B cell (primary cell): ENCODE results near the gene CEP95. TPM values are rescaled to one million over a fixed set of nuclear protein-coding genes. Genes with fewer than 3 reads are reported as not detected.

Experiments
- ATAC-seq: fragments of 200-7000 bp; cut with Tn5 transposase; one replicate; pipeline ENCODE4 v1.10.0; 2021; ENCODE audit warnings: low read depth, mild to moderate bottlenecking, moderate number of reproducible peaks, moderate library complexity
- CTCF ChIA-PET: fragments of 350-600 bp; sonication (Branson Sonifier 250); formaldehyde crosslinking; loops from one replicate; lab custom pipeline; 2021; ENCODE audit warnings: antibody characterized with exemption, inconsistent platforms; lab: Charles Lee
- POLR2A ChIA-PET: fragments of 350-600 bp; sonication (Branson Sonifier 250); formaldehyde crosslinking; loops from one replicate; lab custom pipeline; 2021; ENCODE audit warnings: antibody characterized with exemption; lab: Charles Lee
- DNase-seq: peaks from one replicate; pipeline ENCODE4 v3.0.0; 2013
- H2AFZ ChIP-seq: 2 replicates; pipeline ENCODE4 v1.6.1; 2012; ENCODE audit warnings: mild to moderate bottlenecking, low read depth, low read length; ENCODE audit not compliant: insufficient read depth, poor library complexity, severe bottlenecking
- H3K27ac ChIP-seq, 2 donors: 1 replicate in 1 of 2; 2 replicates in 1 of 2; pipeline ENCODE4 v1.5.1; 2012 to 2013; ENCODE audit warnings: low read length in 2 of 2, mild to moderate bottlenecking in 2 of 2, moderate library complexity in 1 of 2
- H3K27me3 ChIP-seq, 4 experiments: fragments of 200-600 bp in 1 of 4; sonication (generic) in 1 of 4; replicated peaks in 1 of 4; 1 replicate in 2 of 4; 2 replicates in 2 of 4; pipeline versions ENCODE4 v1.6.1 to v1.7.0; 2013 to 2016; ENCODE audit warnings: low read length in 3 of 4, mild to moderate bottlenecking in 2 of 4, mixed read lengths in 1 of 4, moderate library complexity in 1 of 4; ENCODE audit not compliant: insufficient read depth in 4 of 4, control insufficient read depth in 3 of 4; ENCODE audit errors: control extremely low read depth in 1 of 4
- H3K36me3 ChIP-seq, 2 experiments: replicated peaks in 1 of 2; 1 replicate in 1 of 2; 2 replicates in 1 of 2; pipeline versions ENCODE4 v1.6.1 to v1.7.1; 2013; ENCODE audit warnings: low read length in 1 of 2; ENCODE audit not compliant: insufficient read depth in 2 of 2, control insufficient read depth in 1 of 2; ENCODE audit errors: control extremely low read depth in 1 of 2, extremely low read depth in 1 of 2
- H3K4me1 ChIP-seq, 2 donors: fragments of 200-600 bp in 1 of 2; sonication (generic) in 1 of 2; 1 replicate in 1 of 2; 2 replicates in 1 of 2; pipeline versions ENCODE4 v1.5.1 to v1.6.1; 2013 to 2017; ENCODE audit warnings: low read length in 2 of 2; ENCODE audit not compliant: control insufficient read depth in 2 of 2, insufficient read depth in 2 of 2
- H3K4me2 ChIP-seq: replicated peaks from 2 replicates; pipeline ENCODE3; 2012; ENCODE audit warnings: mild to moderate bottlenecking, low read depth, low read length; ENCODE audit not compliant: poor library complexity, severe bottlenecking
- H3K4me3 ChIP-seq, 5 experiments: fragments of 200-600 bp in 1 of 5; sonication (generic) in 1 of 5; 1 replicate in 3 of 5; 2 replicates in 2 of 5; pipeline versions ENCODE4 v1.5.1 to v1.7.0; 2011 to 2016; ENCODE audit warnings: low read length in 4 of 5, mild to moderate bottlenecking in 4 of 5, low read depth in 2 of 5, control low read depth in 1 of 5, moderate library complexity in 1 of 5; ENCODE audit not compliant: insufficient read depth in 1 of 5; ENCODE audit errors: control extremely low read depth in 1 of 5, extremely low read depth in 1 of 5
- H3K79me2 ChIP-seq: fragments of 200-600 bp; sonication (generic); one replicate; pipeline ENCODE4 v1.6.0; 2016; ENCODE audit warnings: low read length; ENCODE audit not compliant: control insufficient read depth, insufficient read depth
- H3K9ac ChIP-seq: fragments of 200-600 bp; sonication (generic); 2 replicates; pipeline ENCODE4 v1.6.1; 2017; ENCODE audit warnings: mild to moderate bottlenecking, low read length, moderate library complexity
- H3K9me3 ChIP-seq, 3 donors: one replicate each; pipeline versions ENCODE4 v1.6.1 to v1.7.1; 2013; ENCODE audit warnings: low read length in 2 of 3; ENCODE audit not compliant: control insufficient read depth in 2 of 3, insufficient read depth in 1 of 3; ENCODE audit errors: control extremely low read depth in 1 of 3
- H4K20me1 ChIP-seq: 2 replicates; pipeline ENCODE4 v1.6.0; 2012; ENCODE audit warnings: mild to moderate bottlenecking, low read length; ENCODE audit not compliant: insufficient read depth, control insufficient read depth, poor library complexity, severe bottlenecking
- H3K27ac Mint-ChIP-seq: one replicate; pipeline ENCODE4 v1.8.0; 2021; ENCODE audit warnings: mixed read lengths
- H3K27me3 Mint-ChIP-seq: one replicate; pipeline ENCODE4 v1.8.0; 2021; ENCODE audit warnings: mixed read lengths
- H3K4me1 Mint-ChIP-seq: one replicate; pipeline ENCODE4 v1.8.0; 2021; ENCODE audit warnings: mixed read lengths
- H3K4me3 Mint-ChIP-seq: one replicate; pipeline ENCODE4 v1.8.0; 2021; ENCODE audit warnings: mixed read lengths
- H3K9me3 Mint-ChIP-seq: one replicate; pipeline ENCODE4 v1.8.0; 2022; ENCODE audit warnings: mixed read lengths; ENCODE audit not compliant: insufficient read depth
- CTCF ChIP-seq: fragments of 200-600 bp; IDR thresholded peaks from one replicate; pipeline ENCODE4 v1.8.0; 2022; ENCODE audit warnings: antibody characterized with exemption, mild to moderate bottlenecking
- EZH2 ChIP-seq: IDR thresholded peaks from 2 replicates; pipeline ENCODE4 v1.6.1; 2012; ENCODE audit warnings: borderline replicate concordance, low read depth, mild to moderate bottlenecking, moderate library complexity, low read length; ENCODE audit not compliant: insufficient read depth, poor library complexity, severe bottlenecking
- WGBS: methylation state at CpG from one replicate; pipeline ENCODE4 v1.1.5; 2013; ENCODE audit warnings: missing lambda C conversion rate; ENCODE audit not compliant: insufficient coverage; 5-methylcytosine and 5-hydroxymethylcytosine counted together
- intact Hi-C: fragments of 100-400 bp; cut with micrococcal nuclease; formaldehyde crosslinking; loops from one replicate; pipeline ENCODE4 v1.10.0; 2022
- polyA plus RNA-seq: library from polyadenylated mRNA; depleted of rRNA; stranded (reverse); fragments of >200 nt; gene quantifications from 2 replicates; pipeline ENCODE4 v1.2.3, GENCODE V29; 2012
- small RNA-seq: library from RNA; depleted of rRNA; stranded (forward); fragments of <200 nt; gene quantifications from one replicate; pipeline ENCODE3, GENCODE V24; 2012; ENCODE audit warnings: low replicate concordance, low read depth; ENCODE audit not compliant: insufficient read length
- total RNA-seq, 2 donors: library from RNA; stranded (reverse); fragments of 120-200 nt in 1 of 2; gene quantifications; 1 replicate in 1 of 2; 2 replicates in 1 of 2; pipeline versions ENCODE4 v1.2.3 to v1.2.4, GENCODE V29; 2013 to 2022

CEP95 gene
- total and polyA plus RNA-seq, 2 donors (not counting 1 experiment from before 2014, with no cell fraction given) = 71.1 to 122 TPM

GRCh38 chr17:64583038-64583437 is 76.3 kb downstream of the CEP95 start:
- no peaks in the 10 kb centered on the region for H4K20me1 ChIP-seq
- no peak overlapping the region for H2AFZ ChIP-seq
- no peaks in the 10 kb centered on the region for H3K9me3 ChIP-seq
- Mint-ChIP-seq H3K4me1 (no peaks in the 10 kb centered on the region), H3K27ac (no peak overlapping the region), H3K9me3 (no peaks in the 10 kb centered on the region), H3K27me3 (no peaks in the 10 kb centered on the region), H3K4me3 (no peak overlapping the region)
- H3K4me1 ChIP-seq = no peaks in the 10 kb centered on the region
- TF ChIP-seq CTCF (no peak), EZH2 (no peak)
- DNase-seq = no peak
- peaks cover 14 to 51% of the 10 kb centered on the region in 2 experiments for H3K36me3 ChIP-seq
- no peak overlapping the region for H3K4me3 ChIP-seq
- ChIA-PET POLR2A (no interaction called here), CTCF (no interaction called here)
- H3K79me2 ChIP-seq = no peaks in the 10 kb centered on the region
- H3K27me3 ChIP-seq = no peaks in the 10 kb centered on the region
- H3K4me2 ChIP-seq = no peak overlapping the region
- intact Hi-C loops = no loop called here
- 94% methylated on average over 2 of the region's 3 CpGs for WGBS
- H3K27ac ChIP-seq = no peak overlapping the region
- H3K9ac ChIP-seq = no peak overlapping the region
- ATAC-seq = no peak

GRCh38 chr17:64585146-64585545 is 78.4 kb downstream of the CEP95 start:
- POLR2A ChIA-PET = no interaction called here
- H2AFZ ChIP-seq = no peak overlapping the region
- H3K4me1 Mint-ChIP-seq = no peaks in the 10 kb centered on the region
- no peak for ATAC-seq
- H3K27ac ChIP-seq = no peak overlapping the region
- intact Hi-C loops = no loop called here
- no peaks in the 10 kb centered on the region for H3K79me2 ChIP-seq
- no peak overlapping the region for H3K9ac ChIP-seq
- H3K4me3 ChIP-seq = no peak overlapping the region
- no peak overlapping the region for H3K4me2 ChIP-seq
- no peak for DNase-seq
- no peaks in the 10 kb centered on the region for H3K9me3 Mint-ChIP-seq
- H4K20me1 ChIP-seq = no peaks in the 10 kb centered on the region
- H3K9me3 ChIP-seq = no peaks in the 10 kb centered on the region
- CTCF ChIA-PET = no interaction called here
- no peaks in the 10 kb centered on the region for H3K4me1 ChIP-seq
- no peaks in the 10 kb centered on the region for H3K27me3 ChIP-seq
- WGBS = no CpG with 5 or more reads among the region's 2 CpGs
- no peaks in the 10 kb centered on the region for H3K27me3 Mint-ChIP-seq
- peaks cover 5 to 41% of the 10 kb centered on the region in 2 experiments for H3K36me3 ChIP-seq
- no peak overlapping the region for H3K27ac Mint-ChIP-seq
- H3K4me3 Mint-ChIP-seq = no peak overlapping the region
- TF ChIP-seq EZH2 (no peak), CTCF (no peak)

Small RNA genes within 50 kb of the gene (small RNA-seq; reads per million reads assigned to genes)
- gene AC009994.1 = not detected
- gene ATP5MFP4 = not detected

Other genes with a start within 250 kb of the CEP95 start
- gene TEX2, start 243.7 kb upstream of the CEP95 start, total RNA-seq = 6.9 and 7.6 TPM in 2 replicates
- 3.3 and 4.0 TPM in 2 replicates for gene TEX2, start 243.7 kb upstream of the CEP95 start, polyA plus RNA-seq
- 106 and 109 TPM in 2 replicates for gene PECAM1, start 116.1 kb upstream of the CEP95 start, total RNA-seq
- 24.4 and 29.6 TPM in 2 replicates for gene PECAM1, start 116.1 kb upstream of the CEP95 start, polyA plus RNA-seq
- gene MILR1, start 57.9 kb upstream of the CEP95 start, total RNA-seq = 9.4 and 14.7 TPM in 2 replicates
- 38.0 and 60.4 TPM in 2 replicates for gene MILR1, start 57.9 kb upstream of the CEP95 start, polyA plus RNA-seq
- gene POLG2, start 9.9 kb upstream of the CEP95 start, total RNA-seq = 74.5 and 84.8 TPM in 2 replicates
- gene POLG2, start 9.9 kb upstream of the CEP95 start, polyA plus RNA-seq = 26.9 and 30.5 TPM in 2 replicates
- gene DDX5, start 688 bp upstream of the CEP95 start, total RNA-seq = 1,506 and 1,560 TPM in 2 replicates
- gene DDX5, start 688 bp upstream of the CEP95 start, polyA plus RNA-seq = 2,167 and 5,531 TPM in 2 replicates
- gene SMURF2, start 155.3 kb downstream of the CEP95 start, total RNA-seq = 32.8 and 37.1 TPM in 2 replicates
- 9.2 and 14.6 TPM in 2 replicates for gene SMURF2, start 155.3 kb downstream of the CEP95 start, polyA plus RNA-seq